ENCODE results near the gene RNF217. TPM values are rescaled to one million over a fixed set of nuclear protein-coding genes. Genes with fewer than 3 reads are reported as not detected.

Gene RNF217
- polyA plus RNA-seq, 1 experiment = 18.6 TPM

DNA sequence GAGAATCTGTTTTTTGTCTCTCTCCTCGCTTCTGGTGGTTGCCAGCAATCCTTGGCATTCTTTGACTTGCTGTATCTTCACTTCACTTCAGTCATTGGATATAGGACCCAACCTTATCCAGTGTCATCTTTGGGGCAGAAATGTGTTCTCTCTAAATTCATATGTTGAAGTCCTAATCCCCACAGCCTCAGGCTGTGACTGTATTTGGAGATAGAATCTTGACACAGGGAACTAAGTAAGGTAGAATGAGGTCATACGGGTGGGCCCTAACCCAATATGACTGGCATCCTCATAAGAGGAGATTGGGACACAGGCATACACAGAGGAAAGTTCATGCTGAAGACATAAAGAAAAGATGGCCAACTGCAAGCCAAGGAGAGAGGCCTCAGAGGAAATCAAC lies 139.4 kb downstream of the RNF217 start:
- DNase-seq (ENCODE audit: low read depth) = no peak
- no peaks in the 10 kb centered on the region for H3K36me3 ChIP-seq (ENCODE audit: control insufficient read depth, insufficient read depth, low read length)
- CTCF ChIA-PET = no interaction called here
- TF ChIP-seq, protein P1, sequence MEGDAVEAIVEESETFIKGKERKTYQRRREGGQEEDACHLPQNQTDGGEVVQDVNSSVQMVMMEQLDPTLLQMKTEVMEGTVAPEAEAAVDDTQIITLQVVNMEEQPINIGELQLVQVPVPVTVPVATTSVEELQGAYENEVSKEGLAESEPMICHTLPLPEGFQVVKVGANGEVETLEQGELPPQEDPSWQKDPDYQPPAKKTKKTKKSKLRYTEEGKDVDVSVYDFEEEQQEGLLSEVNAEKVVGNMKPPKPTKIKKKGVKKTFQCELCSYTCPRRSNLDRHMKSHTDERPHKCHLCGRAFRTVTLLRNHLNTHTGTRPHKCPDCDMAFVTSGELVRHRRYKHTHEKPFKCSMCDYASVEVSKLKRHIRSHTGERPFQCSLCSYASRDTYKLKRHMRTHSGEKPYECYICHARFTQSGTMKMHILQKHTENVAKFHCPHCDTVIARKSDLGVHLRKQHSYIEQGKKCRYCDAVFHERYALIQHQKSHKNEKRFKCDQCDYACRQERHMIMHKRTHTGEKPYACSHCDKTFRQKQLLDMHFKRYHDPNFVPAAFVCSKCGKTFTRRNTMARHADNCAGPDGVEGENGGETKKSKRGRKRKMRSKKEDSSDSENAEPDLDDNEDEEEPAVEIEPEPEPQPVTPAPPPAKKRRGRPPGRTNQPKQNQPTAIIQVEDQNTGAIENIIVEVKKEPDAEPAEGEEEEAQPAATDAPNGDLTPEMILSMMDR (IDR thresholded peaks at IDR 0.05; ENCODE audit: insufficient read depth, low read depth, low read length) = no peak
- no peak overlapping the region for H3K4me3 ChIP-seq (ENCODE audit: low read depth, low read length)
- POLR2A ChIA-PET = no interaction called here
- no peaks in the 10 kb centered on the region for H3K27me3 ChIP-seq (ENCODE audit: control insufficient read depth, insufficient read depth, low read length)

DNA sequence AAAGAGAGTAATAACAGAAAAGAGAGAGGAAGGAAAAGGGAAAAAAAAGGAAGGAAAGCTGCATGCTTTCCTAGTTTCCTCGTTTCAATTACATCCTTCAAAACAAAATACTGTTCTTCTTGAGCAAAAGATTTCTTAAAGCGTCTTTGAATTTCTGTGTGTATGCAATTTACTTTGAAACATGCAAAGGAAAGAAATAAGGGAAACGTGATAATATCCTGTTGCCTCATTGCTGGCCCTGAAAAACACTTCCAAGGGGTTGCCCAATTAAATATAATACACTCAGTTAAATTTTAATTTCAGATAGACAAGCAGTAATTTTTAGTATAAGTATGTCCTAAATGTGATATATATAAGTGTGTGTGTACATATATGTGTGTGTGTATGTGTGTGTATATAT lies 140.2 kb downstream of the RNF217 start:
- CTCF ChIA-PET = no interaction called here
- H3K4me3 ChIP-seq (ENCODE audit: low read depth, low read length) = no peak overlapping the region
- no peak for DNase-seq (ENCODE audit: low read depth)
- no peaks in the 10 kb centered on the region for H3K36me3 ChIP-seq (ENCODE audit: control insufficient read depth, insufficient read depth, low read length)
- H3K27me3 ChIP-seq (ENCODE audit: control insufficient read depth, insufficient read depth, low read length) = no peaks in the 10 kb centered on the region
- TF ChIP-seq, protein P1 (IDR thresholded peaks at IDR 0.05; ENCODE audit: insufficient read depth, low read depth, low read length) = no peak
- POLR2A ChIA-PET = no interaction called here

DNA sequence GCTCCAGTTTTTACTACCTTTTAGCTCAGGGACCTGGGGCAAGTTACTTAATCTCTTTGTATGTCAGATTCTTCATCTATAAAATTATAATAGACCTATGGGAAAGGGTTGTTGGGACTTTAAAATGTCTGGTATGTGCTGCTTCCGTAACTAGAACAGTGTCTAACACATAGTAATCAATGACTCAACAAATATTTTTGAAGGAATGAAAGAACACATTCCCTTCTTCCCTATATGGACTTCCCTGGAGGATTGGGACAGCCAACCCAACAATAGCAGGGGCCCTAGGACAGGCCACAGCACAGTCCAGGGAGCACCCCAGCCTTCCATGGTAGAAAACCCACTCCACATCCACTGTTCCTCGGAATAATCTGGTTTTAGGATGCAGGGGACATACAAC lies 140.7 kb downstream of the RNF217 start:
- no peak overlapping the region for H3K4me3 ChIP-seq (ENCODE audit: low read depth, low read length)
- no peaks in the 10 kb centered on the region for H3K27me3 ChIP-seq (ENCODE audit: control insufficient read depth, insufficient read depth, low read length)
- ChIA-PET CTCF (no interaction called here), POLR2A (no interaction called here)
- H3K36me3 ChIP-seq (ENCODE audit: control insufficient read depth, insufficient read depth, low read length) = no peaks in the 10 kb centered on the region
- TF ChIP-seq, protein P1 (IDR thresholded peaks at IDR 0.05; ENCODE audit: insufficient read depth, low read depth, low read length) = no peak
- peak; percentile 84 for DNase-seq (ENCODE audit: low read depth)

DNA sequence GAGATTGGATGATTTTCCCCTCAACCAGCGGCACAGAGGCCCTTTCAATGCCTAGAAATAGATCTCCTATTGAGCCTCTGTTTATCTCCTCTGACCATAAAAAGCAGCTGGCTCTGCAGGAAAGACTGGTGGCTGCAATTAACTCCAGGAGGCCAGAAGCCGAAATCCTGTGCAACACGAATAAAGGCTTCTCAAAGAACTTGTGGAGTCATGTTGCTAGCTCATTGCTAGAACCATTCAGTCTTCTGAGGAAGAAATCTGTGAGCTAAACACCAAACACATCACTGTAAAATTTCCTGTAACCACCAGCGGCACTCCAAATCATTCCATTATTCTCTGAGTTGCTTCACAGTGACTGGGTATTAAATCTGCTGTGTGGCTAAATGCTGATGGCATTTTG lies 142.2 kb downstream of the RNF217 start:
- peak; percentile 65 for DNase-seq (ENCODE audit: low read depth)
- Histone ChIP-seq H3K27me3 (ENCODE audit: control insufficient read depth, insufficient read depth, low read length) (no peaks in the 10 kb centered on the region), H3K36me3 (ENCODE audit: control insufficient read depth, insufficient read depth, low read length) (no peaks in the 10 kb centered on the region), H3K4me3 (ENCODE audit: low read depth, low read length) (no peak overlapping the region)
- TF ChIP-seq, protein P1 (IDR thresholded peaks at IDR 0.05; ENCODE audit: insufficient read depth, low read depth, low read length) = no peak
- POLR2A ChIA-PET = interaction anchor here (0.8 kb wide), 1 partner anchor 132 kb away, joined by 3 read pairs; no protein-coding TSS in a partner anchor
- CTCF ChIA-PET = interaction anchor here (2.0 to 2.4 kb wide), 2 partner anchors 10 to 234 kb away, joined by 5 to 15 read pairs; no protein-coding TSS in a partner anchor

DNA sequence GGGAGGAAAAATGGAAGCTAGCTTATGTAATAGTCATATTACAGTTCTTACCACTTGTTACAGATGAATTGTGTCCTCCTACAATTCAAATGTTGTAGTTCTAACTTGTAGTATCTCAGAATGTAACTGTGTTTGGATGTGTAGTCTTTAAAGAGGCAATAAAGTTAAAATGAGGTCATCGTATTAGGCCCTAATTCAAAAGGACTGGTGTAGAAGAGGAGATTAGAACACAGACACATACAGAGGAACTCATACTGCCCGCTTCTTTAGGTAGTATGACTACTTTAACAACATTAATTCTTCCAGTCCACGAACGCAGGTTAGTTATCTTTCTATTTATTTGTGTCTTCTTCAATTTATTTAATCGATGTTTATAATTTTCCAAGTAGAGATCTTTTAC lies 144.8 kb downstream of the RNF217 start:
- TF ChIP-seq, protein P1 (IDR thresholded peaks at IDR 0.05; ENCODE audit: insufficient read depth, low read depth, low read length) = no peak
- no peak overlapping the region for H3K4me3 ChIP-seq (ENCODE audit: low read depth, low read length)
- no peaks in the 10 kb centered on the region for H3K27me3 ChIP-seq (ENCODE audit: control insufficient read depth, insufficient read depth, low read length)
- H3K36me3 ChIP-seq (ENCODE audit: control insufficient read depth, insufficient read depth, low read length) = no peaks in the 10 kb centered on the region
- ChIA-PET POLR2A (no interaction called here), CTCF (no interaction called here)
- no peak for DNase-seq (ENCODE audit: low read depth)

Data from BJ (cell line).